HG02981 (cell line): ENCODE measurements around the gene C5.

Experiments used
- ATAC-seq: cut with Tn5 transposase; IDR thresholded peaks from one replicate; pipeline ENCODE4 v1.9.1; 2021; ENCODE audit warnings: mild to moderate bottlenecking, moderate library complexity; ENCODE audit not compliant: unreplicated experiment

Gene C5

DNA sequence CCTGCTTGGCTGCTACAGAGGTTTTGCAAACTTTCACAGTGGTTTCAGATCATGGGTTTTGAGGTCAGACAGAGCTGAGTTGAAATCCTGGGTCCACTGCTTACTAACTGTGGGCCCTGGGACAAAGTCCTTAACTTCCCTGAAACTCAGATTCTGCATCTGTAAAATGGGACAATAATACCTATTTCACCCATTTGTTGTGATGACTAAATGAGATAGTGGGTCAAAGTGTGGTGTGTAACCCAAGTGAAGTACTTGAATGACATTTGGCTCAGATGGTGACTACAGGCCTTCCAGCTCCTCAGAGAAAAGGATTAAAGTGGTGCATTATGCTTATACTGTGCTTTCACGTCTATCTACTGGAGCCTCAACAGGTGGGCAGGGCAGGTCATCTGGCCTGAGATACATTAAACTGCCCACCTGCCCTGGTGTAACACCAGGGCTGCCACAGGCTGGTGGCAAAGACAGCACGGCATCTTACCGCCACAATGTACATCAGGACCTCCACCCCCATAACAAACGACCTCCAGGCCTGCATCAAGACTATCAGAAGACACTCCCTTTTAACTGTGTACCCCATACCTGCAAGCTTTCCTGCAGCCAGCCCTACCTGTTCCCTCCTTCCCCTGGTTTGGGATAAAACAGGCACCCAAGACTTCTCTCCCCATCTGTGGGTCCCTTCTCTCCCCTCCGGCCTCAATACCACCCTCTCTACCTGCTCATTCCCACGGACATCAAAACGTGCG is 122.6 kb downstream of the C5 start:
- no peak for ATAC-seq

DNA sequence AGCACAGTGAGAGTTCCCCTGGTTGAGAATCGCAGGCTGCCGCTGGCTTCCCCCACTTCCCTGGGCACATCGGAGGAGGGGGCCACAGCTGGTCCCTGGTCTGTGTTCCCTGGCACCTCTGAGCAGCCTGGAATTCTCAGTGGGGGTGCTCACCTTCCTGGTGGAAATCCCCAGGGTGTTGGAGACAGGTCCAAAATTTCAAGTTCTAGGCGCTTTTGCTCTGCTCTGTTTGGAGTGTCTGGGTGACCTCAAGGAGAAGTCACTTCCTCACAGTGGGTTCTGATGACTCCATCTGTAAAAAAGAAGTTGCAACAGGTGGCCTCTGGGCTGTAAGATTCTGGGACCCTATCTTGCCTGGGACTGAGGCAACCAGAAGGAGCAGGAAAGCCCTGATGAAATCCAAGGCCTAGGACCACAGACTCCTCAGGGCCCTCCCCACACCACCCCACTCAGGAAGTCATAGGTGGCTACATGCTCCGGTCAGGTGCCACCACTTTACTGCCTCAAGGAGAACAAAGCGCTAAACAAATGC is 123.6 kb downstream of the C5 start, which contains the start of gene TRAF1:
Gene TRAF1 (minus strand): TSS at position 400 of the 532 bp plus-strand sequence. CDS start 721 bp downstream, outside the sequence.
- peak; percentile 25 for ATAC-seq

DNA sequence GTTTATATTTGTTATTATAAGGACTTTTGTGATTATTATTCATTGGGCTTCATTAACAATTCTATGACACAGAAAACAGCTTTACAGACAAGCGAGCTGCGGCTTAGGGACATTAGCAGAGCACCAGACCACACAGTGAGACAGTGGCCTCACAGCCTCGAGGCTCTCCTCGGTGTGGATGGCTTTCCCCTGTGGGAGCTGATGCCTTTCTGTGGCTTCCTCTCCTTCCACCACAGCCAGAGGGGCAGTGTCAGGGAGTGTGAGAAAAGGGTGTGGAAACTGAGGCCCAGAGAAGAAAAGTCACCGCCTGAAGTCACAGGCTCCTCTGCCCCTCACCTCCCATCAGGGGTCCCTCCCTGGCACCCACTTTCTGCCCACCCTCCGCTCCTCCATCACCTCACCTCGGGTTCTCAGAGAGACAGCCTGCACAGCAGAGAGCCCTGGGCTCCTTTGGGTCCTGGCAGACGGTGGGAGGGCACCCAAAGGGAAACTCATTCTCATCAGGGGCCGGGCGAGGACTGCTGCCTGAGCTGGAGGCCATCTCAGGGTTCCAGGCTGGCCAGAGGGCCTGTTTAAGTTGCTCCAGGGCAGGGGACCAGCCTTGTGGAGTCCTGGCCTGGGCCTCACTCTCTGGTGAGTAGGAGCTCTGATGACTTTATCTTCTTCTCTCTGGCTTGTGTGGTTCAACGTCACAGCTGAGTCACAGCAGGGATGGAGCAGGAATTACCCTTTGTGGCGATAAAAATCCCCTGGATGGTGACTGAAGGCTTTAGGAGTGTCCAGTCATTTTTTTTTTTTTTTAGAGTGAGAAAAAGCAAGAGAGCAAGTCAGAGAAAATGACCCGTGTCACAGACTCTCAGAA is 124.3 kb downstream of the C5 start:
- ATAC-seq = peak; percentile 36

DNA sequence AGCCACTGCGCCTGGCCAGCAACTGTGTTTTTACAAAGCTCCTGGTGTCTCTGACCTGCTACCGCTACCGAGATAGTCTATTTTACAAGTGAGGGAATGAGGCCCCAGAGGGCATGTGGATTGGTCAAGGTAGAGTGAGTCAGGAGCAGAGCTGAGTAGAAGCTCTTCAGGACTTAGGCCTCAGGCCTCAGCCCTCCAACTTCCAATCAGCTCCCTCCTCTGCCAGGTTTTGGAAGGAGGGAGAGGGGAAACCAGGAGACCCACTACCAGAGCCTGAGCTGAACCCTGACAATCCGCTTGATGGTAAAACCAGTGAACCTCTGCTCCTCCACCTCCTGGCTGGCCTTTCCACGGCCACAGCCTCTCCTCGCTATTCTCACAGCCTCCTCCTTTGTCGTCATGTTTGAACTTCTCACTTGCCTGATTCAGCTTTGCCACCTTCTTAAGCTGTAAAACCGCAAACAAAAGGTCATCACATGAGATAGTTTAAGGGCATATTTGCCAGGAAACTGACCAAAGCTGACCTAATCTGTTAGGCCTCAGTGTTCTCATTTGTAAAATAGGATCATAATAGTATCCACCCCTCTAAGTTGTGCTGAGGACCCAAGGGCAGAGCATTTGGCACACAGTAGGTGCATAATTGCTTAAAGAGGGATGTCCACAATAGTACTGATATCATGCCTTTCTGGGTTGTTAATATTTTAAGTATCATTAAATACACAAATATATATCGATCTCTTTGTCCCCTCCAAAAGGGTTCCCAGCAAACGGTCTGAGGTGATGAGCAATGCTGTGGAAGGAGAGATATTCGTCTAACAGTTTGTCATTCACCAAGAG is 125.2 kb downstream of the C5 start:
- ATAC-seq = no peak

DNA sequence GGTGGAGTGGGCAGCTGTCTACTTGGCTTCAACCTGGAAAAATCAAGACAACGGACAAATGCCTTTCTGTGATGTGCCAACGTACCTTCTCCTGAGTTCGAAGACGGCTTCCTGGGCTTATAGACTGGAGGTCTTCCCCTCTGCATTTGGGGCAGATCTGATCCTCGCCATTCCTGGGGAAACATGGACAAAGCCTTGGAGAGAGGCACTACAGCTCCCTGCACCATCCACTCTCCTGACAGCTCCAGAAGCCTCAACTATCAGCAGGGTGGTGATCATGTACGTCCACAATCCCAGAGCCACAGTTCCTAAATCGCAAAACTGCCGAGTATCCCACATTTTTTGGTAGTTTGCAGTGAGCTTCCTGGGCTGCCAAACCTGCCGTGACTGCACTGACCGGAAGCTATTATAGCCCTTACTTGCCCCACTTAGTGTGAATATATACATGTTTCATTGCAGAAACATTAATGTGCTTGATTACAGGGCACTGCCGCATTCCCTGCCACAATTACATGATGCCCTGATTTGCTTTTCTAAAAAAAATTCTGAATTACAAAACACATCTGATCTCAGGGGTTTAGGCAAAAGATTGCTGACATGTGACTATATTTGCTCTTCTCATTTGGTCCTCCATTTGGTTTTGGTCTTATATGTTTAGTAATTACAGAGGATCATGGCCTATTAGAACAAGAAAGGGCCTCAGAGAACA is 126.3 kb downstream of the C5 start:
- no peak for ATAC-seq

DNA sequence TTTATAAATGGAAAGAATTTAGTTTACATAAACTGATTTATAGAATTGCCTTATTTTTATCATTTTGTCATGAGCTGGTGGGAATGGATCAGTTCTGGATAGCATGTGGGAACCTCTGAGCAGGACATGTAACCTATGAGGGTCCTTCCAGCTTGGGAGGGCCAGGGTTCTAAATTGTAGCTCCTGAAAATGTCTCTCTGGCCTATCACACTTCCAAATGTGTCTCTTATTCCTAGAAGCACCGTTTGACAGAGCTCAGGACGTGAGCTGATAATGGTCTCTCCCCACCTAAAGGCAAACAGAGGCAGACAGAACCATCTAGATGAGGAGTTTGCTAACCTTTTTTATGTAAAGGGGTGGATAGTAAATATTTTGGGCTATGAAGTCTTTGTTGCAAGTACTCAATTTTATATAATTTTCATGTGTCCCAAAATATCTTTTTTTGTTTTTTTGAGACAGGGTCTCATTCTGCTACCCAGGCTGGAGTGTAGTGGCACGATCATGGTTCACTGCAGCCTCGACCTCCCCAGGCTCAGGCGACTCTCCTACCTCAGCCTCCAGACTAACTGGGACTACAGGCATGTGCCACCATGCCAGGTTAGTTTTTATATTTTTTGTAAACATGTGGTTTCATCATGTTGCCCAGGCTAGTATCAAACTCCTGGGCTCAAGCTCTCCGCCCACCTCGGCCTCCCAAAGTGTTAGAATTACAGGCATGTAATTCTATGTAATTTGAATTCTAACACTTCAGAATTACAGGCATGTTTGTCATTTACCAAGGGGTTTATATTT is 127.5 kb downstream of the C5 start:
- ATAC-seq = no peak

DNA sequence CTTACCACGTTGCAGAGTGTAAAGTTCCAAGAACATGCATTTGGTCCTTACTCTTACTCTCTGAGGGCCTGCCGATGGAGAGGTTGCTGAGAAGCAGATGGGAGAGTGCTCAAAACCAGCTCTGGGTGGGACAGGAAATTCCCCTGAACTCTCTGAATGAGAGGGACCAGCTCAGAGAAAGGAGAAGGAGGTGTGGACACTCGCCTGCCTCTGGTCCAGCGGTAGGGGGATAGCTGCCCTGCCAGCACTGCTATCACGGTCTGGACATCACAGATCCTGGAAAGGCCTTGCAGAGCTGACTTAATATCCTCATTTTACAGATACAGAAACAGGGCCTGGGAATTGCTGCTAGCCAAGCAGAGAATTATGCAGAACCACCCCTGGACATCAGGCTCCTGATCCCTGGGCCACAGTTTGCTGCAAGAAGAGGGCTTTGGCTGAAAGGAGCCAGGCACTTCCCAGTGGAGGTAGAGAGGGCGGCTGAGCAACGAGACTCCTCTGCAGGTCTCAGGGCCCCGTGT is 128.4 kb downstream of the C5 start:
- ATAC-seq = no peak

DNA sequence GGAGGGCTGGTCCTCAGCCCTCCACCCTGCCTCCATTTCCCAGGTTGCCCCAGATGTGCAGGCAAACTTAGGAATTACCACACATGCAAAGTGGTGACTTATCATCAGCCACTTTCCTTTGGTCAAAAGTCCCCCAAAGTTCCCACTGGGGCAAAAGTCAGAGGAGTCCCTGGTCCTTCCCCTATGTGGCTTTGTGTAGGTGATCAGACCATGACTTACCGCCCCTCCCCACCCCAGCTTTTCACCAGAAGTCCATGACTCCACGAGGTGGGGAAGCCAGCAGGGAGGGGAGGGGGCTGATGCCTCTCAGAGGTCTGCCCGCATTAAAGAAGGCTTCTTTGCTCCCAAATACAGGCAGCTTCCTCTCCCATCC is 129.3 kb downstream of the C5 start:
- no peak for ATAC-seq

DNA sequence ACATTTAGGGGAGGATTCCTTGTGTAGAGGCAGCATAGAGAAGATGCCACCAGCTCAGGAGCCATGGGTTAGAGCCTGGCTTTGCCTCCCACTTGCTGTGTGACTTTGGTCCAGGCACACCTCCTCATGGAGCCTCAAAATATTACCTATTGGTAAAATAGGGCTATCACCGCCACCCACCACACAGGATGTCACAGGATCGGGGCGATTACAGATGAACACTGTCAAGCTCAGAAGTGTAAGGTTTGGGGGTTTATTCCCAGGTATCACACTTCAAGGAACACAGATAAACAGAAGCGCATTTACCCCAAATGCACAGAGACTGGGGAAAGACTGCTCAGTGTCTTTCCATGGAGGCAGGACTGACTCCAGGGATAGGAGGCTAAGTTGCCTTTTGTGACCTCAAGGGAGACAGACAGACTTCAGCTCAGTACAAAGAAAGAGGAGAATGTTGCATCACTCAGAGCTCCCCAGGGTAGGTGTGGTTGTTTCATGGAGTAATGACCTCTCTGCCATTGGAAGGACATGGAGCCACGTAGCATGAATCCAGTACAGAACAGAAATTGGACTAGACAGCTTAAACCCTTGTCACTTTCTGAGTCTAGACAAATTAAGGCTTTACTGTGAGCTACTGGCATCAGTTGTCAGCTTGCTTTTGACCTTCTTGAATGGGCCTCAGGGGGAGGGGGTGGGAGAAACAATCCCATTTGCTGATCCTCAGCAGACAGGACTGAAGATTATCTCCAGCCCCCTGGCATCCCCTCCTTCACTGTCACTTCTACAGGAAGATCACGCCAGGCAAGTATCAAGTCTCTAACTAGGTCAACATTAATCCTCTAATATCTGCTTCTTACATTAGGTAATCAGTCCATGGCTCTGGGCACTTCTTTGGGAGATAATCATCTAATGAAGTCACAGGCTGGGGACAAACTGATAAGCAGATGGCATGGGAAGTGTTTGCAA is 130.0 kb downstream of the C5 start:
- ATAC-seq = no peak

DNA sequence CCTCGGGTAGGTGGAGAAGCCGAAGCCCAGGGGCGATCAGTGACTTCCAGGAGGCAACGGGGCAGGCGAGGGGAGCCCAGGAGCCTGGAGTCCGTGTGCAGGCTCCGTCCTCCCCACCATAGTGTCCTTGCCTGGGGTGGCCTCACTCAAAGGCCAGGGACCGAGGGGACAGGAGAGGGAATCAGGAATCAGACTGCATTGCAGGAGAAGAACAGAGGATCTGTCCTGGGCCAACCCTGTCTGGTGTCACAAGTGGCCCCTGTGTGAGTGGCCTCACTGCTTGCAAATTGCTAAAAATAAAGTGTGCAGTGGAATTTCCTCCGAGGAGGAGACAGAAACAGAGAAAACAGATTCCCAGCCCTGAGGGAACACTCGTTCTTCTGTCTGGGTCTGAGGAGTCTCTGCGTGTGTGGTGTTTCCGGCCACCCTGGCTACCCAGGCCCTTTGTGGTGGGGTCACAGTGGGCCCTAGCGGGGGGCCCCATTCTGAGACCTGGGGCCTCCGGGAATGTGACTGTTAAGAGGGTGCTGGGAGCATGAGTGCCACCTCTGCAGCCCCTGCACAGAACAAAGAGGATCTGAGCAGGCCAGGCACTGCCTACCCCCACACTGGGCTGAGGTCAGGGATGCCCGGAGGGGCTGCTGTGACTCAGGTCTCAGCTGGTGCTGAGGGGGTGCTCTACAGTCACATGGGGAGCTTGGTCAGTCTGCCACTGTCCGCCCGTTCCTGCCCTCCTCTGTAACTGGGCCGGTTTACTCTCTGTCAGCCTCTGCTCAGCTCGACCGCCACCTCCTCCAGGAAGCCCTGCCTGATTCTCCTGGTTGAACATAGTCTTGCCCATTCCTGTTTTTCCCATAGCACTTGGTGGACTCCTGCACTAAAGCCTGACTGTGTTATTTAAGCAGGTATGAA is 130.9 kb downstream of the C5 start:
- ATAC-seq = no peak

DNA sequence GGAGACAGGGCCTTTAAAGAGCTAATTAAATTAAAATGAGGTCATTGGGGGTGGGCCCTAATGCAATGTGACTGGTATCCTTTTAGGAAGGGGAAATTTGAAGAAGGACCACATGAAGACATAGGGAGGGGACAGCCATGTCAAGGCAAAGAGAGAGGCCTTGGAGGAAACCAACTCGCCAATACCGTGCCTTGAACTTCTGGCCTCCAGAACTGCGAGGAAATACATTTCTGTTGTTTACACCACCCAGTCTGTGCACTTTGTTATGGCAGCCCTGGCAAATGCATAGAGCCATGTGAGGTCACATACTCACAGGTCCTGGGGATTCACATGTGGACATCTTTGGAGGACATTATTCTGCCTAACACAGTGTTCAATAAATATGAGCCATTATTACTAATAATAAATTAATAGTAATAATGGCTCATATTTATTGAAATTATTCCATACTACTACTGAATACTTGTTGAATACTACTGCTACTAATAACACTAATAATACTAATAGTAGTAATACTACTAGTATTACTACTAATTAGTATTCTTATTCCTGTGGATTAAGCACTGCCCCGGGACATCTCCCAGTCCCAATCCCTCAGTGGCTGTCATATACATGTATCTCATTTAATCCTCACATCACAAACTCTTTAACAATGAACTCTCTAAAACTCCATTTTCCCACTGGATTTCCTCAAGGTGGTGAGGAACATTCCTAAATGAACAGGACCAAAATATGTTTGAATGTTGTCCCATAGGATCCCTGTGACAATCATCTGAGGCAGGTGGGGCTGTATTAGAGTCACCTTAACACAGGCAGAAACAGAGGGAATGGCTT is 131.9 kb downstream of the C5 start:
- ATAC-seq = no peak

DNA sequence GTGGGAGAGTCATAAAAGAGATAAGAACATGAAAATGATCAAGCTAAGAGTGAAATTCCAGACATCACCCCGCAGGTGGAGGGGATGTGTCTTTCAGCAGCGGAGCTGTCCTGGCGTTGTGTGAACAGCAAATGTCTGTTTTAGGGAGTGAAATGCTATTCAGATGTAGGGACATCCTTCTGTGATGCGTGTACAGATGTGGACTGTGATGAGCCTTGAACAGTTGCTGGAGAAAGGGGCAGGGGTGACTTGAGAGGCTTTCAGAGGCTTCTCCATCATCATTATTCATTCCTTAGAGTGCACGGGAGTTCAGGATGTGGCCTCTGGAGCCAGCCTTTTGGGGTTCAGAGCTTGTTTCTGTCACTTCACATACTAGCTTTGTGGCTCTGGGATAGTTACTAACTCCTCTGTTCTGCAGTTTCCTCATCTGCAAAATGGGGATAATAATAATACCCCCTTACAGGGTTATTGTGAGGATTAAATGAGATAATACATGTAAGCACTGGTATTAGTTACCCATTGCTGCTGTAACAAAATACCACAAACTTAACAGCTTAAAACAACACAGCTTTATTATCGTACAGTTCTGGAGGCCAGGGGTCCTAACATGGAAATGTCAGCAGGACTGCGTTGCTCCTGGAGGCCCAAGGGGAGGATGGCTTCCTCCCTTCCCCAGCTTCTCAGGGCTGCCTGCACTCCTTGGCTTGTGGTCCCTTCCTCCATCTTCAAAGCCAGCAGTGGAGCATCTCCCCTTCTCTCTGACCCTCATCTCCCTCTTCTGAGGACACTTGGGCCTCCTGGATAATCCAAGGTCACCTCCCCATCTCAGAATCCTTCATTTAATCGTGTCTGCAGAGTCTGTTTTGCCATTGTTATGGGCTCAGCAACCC is 132.8 kb downstream of the C5 start:
- ATAC-seq = no peak

DNA sequence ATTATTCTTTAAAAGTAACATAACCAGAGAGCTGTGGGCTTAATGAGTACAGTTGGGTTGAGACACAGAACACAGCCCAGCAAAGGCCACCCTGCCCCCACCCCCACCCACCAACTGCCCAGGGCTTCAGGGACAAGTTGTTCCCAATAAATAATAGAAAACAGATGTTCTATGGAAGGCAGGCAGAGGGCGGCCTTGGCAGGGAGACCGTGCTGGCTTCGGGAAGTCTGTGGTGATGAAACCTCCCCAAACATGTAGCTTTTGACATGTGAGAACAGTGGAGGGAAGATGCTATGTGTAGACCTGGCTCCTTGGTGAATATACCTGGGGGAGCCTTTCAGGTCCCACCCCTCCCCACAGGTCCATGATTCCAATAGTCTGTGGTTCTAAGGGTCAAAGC is 133.5 kb downstream of the C5 start:
- ATAC-seq = no peak

DNA sequence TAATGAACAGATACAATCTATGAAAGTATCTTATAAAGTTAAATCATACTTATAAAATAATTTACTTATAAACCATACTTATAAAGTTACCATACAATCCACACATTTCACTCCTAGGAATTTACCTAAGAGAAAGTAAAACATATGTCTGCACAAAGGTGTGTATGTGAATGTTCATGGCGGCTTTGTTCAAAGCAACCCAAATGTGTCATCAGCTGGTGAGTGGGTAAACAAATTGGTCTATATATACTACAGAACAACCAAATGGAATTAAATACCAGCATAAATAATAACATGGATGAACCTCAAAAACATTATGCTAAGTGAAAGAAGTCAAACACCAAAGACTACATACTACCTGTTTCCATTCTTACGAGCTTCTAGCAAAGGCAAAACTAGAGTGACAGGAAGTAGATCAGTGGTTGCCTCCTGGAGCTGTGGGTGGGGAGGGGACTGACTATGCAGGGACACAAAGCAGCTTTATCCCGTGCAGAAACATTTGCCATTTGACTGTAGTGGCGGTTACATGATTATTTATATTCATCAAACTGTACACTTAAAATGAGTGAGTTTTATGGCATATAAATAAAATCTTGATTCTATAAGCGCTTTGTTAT is 134.1 kb downstream of the C5 start:
- ATAC-seq = no peak

DNA sequence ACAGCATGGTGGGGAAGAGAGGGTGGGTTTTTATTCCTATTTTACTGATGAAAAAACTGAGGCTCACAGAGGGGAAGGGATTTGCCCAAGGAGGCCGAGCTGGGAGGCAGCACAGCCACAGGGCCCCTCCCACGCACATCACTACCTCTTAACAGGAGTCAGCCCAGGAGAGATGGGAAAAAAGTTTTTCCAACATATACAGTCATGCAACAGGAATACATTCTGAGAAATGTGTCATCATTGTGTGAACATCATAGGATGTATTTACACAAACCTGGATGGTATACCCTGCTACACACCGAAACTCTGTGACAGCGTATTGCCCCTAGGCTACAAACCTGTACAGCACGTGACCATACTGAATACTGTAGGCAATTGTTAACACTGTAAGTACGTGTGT is 135.1 kb downstream of the C5 start:
- no peak for ATAC-seq
